Tibial nerve (tissue), 4 donors: ENCODE results near the gene ZNF649.
"Not testable (repeated sequence)": the region's sequence is repeated elsewhere in the genome, so short reads cannot be mapped to it uniquely, and the experiment has no call there.

ENCODE experiments used
- CTCF ChIP-seq, 5 experiments: fragments of 200-600 bp in 3 of 5; fragments of 450-650 bp in 2 of 5; sonication (generic) in 3 of 5; IDR thresholded peaks; one replicate each; pipeline ENCODE4 v1.5.1; 2016 to 2019; ENCODE audit warnings: antibody characterized with exemption in 5 of 5, mild to moderate bottlenecking in 3 of 5, moderate library complexity in 2 of 5
- EP300 ChIP-seq, 2 donors: sonication (generic); formaldehyde crosslinking; IDR thresholded peaks; one replicate each; pipeline ENCODE4 v1.6.1; 2017; ENCODE audit warnings: antibody characterized with exemption in 2 of 2, mild to moderate bottlenecking in 1 of 2
- POLR2A ChIP-seq, 2 donors: fragments of 450-650 bp; IDR thresholded peaks; one replicate each; pipeline ENCODE4 v1.6.1; 2017; ENCODE audit warnings: antibody characterized with exemption in 2 of 2, mild to moderate bottlenecking in 2 of 2, moderate library complexity in 2 of 2

- TF ChIP-seq CTCF, POLR2A, EP300 (IDR thresholded peaks at IDR 0.05): not testable (repeated sequence)
Observed at GRCh38 chr19:51905639-51906038, 822 bp upstream of the ZNF649 start.
